ENCODE results near the gene FAM83C.

The FAM83C gene

GRCh38 chr20:35295058-35295457 is 2.8 kb upstream of the FAM83C start:
- TF ChIP-seq POLR2AphosphoS5 (IDR thresholded peaks at IDR 0.05; ENCODE audit: low read depth, low read length) (no peak), TAF1 (IDR thresholded peaks at IDR 0.05; ENCODE audit: borderline replicate concordance, low read depth, low read length) (no peak), POLR2A (IDR thresholded peaks at IDR 0.05; ENCODE audit: low read depth, low read length) (no peak)

GRCh38 chr20:35294293-35294685 is 2.1 kb upstream of the FAM83C start:
- TF ChIP-seq POLR2AphosphoS5 (IDR thresholded peaks at IDR 0.05; ENCODE audit: low read depth, low read length) (no peak), TAF1 (IDR thresholded peaks at IDR 0.05; ENCODE audit: borderline replicate concordance, low read depth, low read length) (no peak), POLR2A (IDR thresholded peaks at IDR 0.05; ENCODE audit: low read depth, low read length) (no peak)
- DNase-seq (ENCODE audit: insufficient read length) = no peak
- FAIRE-seq = no peak

More at GRCh38 chr20:35295058-35295457, 2.8 kb upstream of the FAM83C start:
- FAIRE-seq (no peak), DNase-seq (ENCODE audit: insufficient read length) (no peak)

- no peak for TF ChIP-seq POLR2AphosphoS5 (IDR thresholded peaks at IDR 0.05; ENCODE audit: low read depth, low read length)
- no peak for TF ChIP-seq POLR2A (IDR thresholded peaks at IDR 0.05; ENCODE audit: low read depth, low read length)
- DNase-seq (ENCODE audit: insufficient read length) = no peak
- no peak for FAIRE-seq
These were observed 1.4 kb upstream of the FAM83C start for GRCh38 chr20:35293303-35294292.

GRCh38 chr20:35292504-35293285 is 470 bp upstream of the FAM83C start:
- DNase-seq (ENCODE audit: insufficient read length) (no peak), FAIRE-seq (no peak)
- TF ChIP-seq POLR2A (IDR thresholded peaks at IDR 0.05; ENCODE audit: low read depth, low read length) = no peak
- no peak for TF ChIP-seq POLR2AphosphoS5 (IDR thresholded peaks at IDR 0.05; ENCODE audit: low read depth, low read length)
- no peak for TF ChIP-seq TAF1 (IDR thresholded peaks at IDR 0.05; ENCODE audit: borderline replicate concordance, low read depth, low read length)

- FAIRE-seq (no peak), DNase-seq (ENCODE audit: insufficient read length) (no peak)
- TF ChIP-seq POLR2A (IDR thresholded peaks at IDR 0.05; ENCODE audit: low read depth, low read length) (no peak), TAF1 (IDR thresholded peaks at IDR 0.05; ENCODE audit: borderline replicate concordance, low read depth, low read length) (no peak), POLR2AphosphoS5 (IDR thresholded peaks at IDR 0.05; ENCODE audit: low read depth, low read length) (no peak)
These were observed 1.3 kb downstream of the FAM83C start for GRCh38 chr20:35290887-35291417.

- TF ChIP-seq POLR2A (IDR thresholded peaks at IDR 0.05; ENCODE audit: low read depth, low read length) (no peak), TAF1 (IDR thresholded peaks at IDR 0.05; ENCODE audit: borderline replicate concordance, low read depth, low read length) (no peak), POLR2AphosphoS5 (IDR thresholded peaks at IDR 0.05; ENCODE audit: low read depth, low read length) (no peak)
- no peak for FAIRE-seq
- DNase-seq (ENCODE audit: insufficient read length) = no peak
These were observed 1.9 kb downstream of the FAM83C start for GRCh38 chr20:35290186-35290886.

- DNase-seq (ENCODE audit: insufficient read length) (no peak), FAIRE-seq (no peak)
These were observed 3.7 kb downstream of the FAM83C start for GRCh38 chr20:35288325-35289060.

GRCh38 chr20:35287509-35288324 is 4.5 kb downstream of the FAM83C start:
- no peak for DNase-seq (ENCODE audit: insufficient read length)
- no peak for FAIRE-seq
- no peak for TF ChIP-seq POLR2AphosphoS5 (IDR thresholded peaks at IDR 0.05; ENCODE audit: low read depth, low read length)
- TF ChIP-seq POLR2A (IDR thresholded peaks at IDR 0.05; ENCODE audit: low read depth, low read length) = no peak

More at GRCh38 chr20:35288325-35289060, 3.7 kb downstream of the FAM83C start:
- TF ChIP-seq POLR2A (IDR thresholded peaks at IDR 0.05; ENCODE audit: low read depth, low read length) (no peak), POLR2AphosphoS5 (IDR thresholded peaks at IDR 0.05; ENCODE audit: low read depth, low read length) (no peak), TAF1 (IDR thresholded peaks at IDR 0.05; ENCODE audit: borderline replicate concordance, low read depth, low read length) (no peak)

GRCh38 chr20:35286899-35287508 is 5.2 kb downstream of the FAM83C start:
- TF ChIP-seq POLR2AphosphoS5 (IDR thresholded peaks at IDR 0.05; ENCODE audit: low read depth, low read length) (no peak), TAF1 (IDR thresholded peaks at IDR 0.05; ENCODE audit: borderline replicate concordance, low read depth, low read length) (no peak), POLR2A (IDR thresholded peaks at IDR 0.05; ENCODE audit: low read depth, low read length) (no peak)
- FAIRE-seq (no peak), DNase-seq (ENCODE audit: insufficient read length) (no peak)

Data from GM12892 (cell line).